ENCODE data around the gene SLC6A8. TPM values are rescaled to one million over a fixed set of nuclear protein-coding genes. Genes with fewer than 3 reads are reported as not detected.
"Not testable (repeated sequence)": the region's sequence is repeated elsewhere in the genome, so short reads cannot be mapped to it uniquely, and the experiment has no call there.

The SLC6A8 gene
- total RNA-seq, 1 donor from 2014 or later = 4.6 TPM

- no peak for DNase-seq
These were observed 46.0 kb downstream of the SLC6A8 start for GRCh38 chrX:153733651-153734240.

- DNase-seq = no peak
These were observed 47.1 kb downstream of the SLC6A8 start for GRCh38 chrX:153734871-153735270.

- no peak for DNase-seq
These were observed 47.5 kb downstream of the SLC6A8 start for GRCh38 chrX:153735274-153735673.

- no peak for DNase-seq
These were observed 48.5 kb downstream of the SLC6A8 start for GRCh38 chrX:153736071-153736820.

GRCh38 chrX:153736871-153737441 is 49.2 kb downstream of the SLC6A8 start:
- no peak for DNase-seq

- no peak for DNase-seq
These were observed 50.4 kb downstream of the SLC6A8 start for GRCh38 chrX:153738056-153738605.

GRCh38 chrX:153739754-153740486 is 52.2 kb downstream of the SLC6A8 start:
- DNase-seq = no peak

- DNase-seq = no peak
These were observed 53.0 kb downstream of the SLC6A8 start for GRCh38 chrX:153740631-153741222.

GRCh38 chrX:153741446-153741845 is 53.7 kb downstream of the SLC6A8 start:
- DNase-seq = no peak

GRCh38 chrX:153742111-153742510 is 54.4 kb downstream of the SLC6A8 start:
- not testable (repeated sequence) for DNase-seq

GRCh38 chrX:153742796-153743467 is 55.2 kb downstream of the SLC6A8 start:
- not testable (repeated sequence) for DNase-seq

GRCh38 chrX:153743468-153744209 is 55.9 kb downstream of the SLC6A8 start:
- DNase-seq = not testable (repeated sequence)

GRCh38 chrX:153744210-153745066 is 56.7 kb downstream of the SLC6A8 start:
- DNase-seq = peak; percentile 55

GRCh38 chrX:153745067-153745433 is 57.3 kb downstream of the SLC6A8 start:
- DNase-seq = not testable (repeated sequence)

Other genes with a start within 250 kb of the SLC6A8 start
- gene TREX2, start 241.9 kb upstream of the SLC6A8 start, total RNA-seq = 0.19 and 4.1 TPM in 2 replicates
- gene HAUS7, start 217.3 kb upstream of the SLC6A8 start, total RNA-seq = 14.5 and 21.5 TPM in 2 replicates
- gene BGN, start 192.9 kb upstream of the SLC6A8 start, total RNA-seq = 27.4 and 53.9 TPM in 2 replicates
- under 0.01 TPM in 1 of 2 replicates, not detected in the other for gene ATP2B3, start 170.3 kb upstream of the SLC6A8 start, total RNA-seq
- 27.0 and 42.4 TPM in 2 replicates for gene CCNQ, start 88.8 kb upstream of the SLC6A8 start, total RNA-seq
- gene DUSP9, start 40.7 kb upstream of the SLC6A8 start, total RNA-seq = 0.05 and 0.17 TPM in 2 replicates
- gene PNCK, start 14.1 kb upstream of the SLC6A8 start, total RNA-seq = not detected in 2 replicates
- 303 and 321 TPM in 2 replicates for gene BCAP31, start 36.5 kb downstream of the SLC6A8 start, total RNA-seq
- gene ABCD1, start 36.9 kb downstream of the SLC6A8 start, total RNA-seq = 10.0 and 16.6 TPM in 2 replicates
- gene PLXNB3, start 76.3 kb downstream of the SLC6A8 start, total RNA-seq = 5.1 and 14.1 TPM in 2 replicates
- gene SRPK3, start 93.1 kb downstream of the SLC6A8 start, total RNA-seq = under 0.01 and 0.05 TPM in 2 replicates
- gene IDH3G, start 106.4 kb downstream of the SLC6A8 start, total RNA-seq = 35.1 and 63.9 TPM in 2 replicates
- gene SSR4, start 106.7 kb downstream of the SLC6A8 start, total RNA-seq = 75.9 and 143 TPM in 2 replicates
- gene PDZD4, start 142.6 kb downstream of the SLC6A8 start, total RNA-seq = 0.23 and 0.68 TPM in 2 replicates
- 1.1 and 2.4 TPM in 2 replicates for gene L1CAM, start 198.2 kb downstream of the SLC6A8 start, total RNA-seq
- gene AVPR2, start 216.7 kb downstream of the SLC6A8 start, total RNA-seq = 4.7 and 6.3 TPM in 2 replicates
- 16.0 and 27.2 TPM in 2 replicates for gene ARHGAP4, start 238.3 kb downstream of the SLC6A8 start, total RNA-seq
- 70.6 and 88.2 TPM in 2 replicates for gene NAA10, start 247.1 kb downstream of the SLC6A8 start, total RNA-seq